NB4 (cell line): Measurements from ENCODE around the gene DNHD1.

Experiments
- DNase-seq: peaks from one replicate; pipeline ENCODE4 v3.0.0; 2010; ENCODE audit warnings: low read depth
- H3K4me3 ChIP-seq: one replicate; pipeline ENCODE4 v1.5.1; 2011; ENCODE audit warnings: mild to moderate bottlenecking, low read depth, low read length, moderate library complexity
- CTCF ChIP-seq: IDR thresholded peaks from one replicate; pipeline ENCODE4 v1.5.1; 2012; ENCODE audit warnings: low read depth, low read length
- MYC ChIP-seq: IDR thresholded peaks from 2 replicates; pipeline ENCODE4 v1.6.1; 2011; ENCODE audit warnings: low read depth, low read length
- POLR2A ChIP-seq: IDR thresholded peaks from 2 replicates; pipeline ENCODE4 v1.6.1; 2011; ENCODE audit warnings: mild to moderate bottlenecking; ENCODE audit not compliant: insufficient read length; ENCODE audit errors: extremely low read depth
- TF ChIP-seq, protein P1 (sequence below): IDR thresholded peaks from 2 replicates; pipeline ENCODE4 v1.6.1; 2011; ENCODE audit warnings: low read depth, low read length

Gene DNHD1

GRCh38 chr11:6611092-6611962 is 114.2 kb downstream of the DNHD1 start:
- DNase-seq: peak; percentile 50
- TF ChIP-seq, protein P1, sequence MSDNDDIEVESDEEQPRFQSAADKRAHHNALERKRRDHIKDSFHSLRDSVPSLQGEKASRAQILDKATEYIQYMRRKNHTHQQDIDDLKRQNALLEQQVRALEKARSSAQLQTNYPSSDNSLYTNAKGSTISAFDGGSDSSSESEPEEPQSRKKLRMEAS: peak; percentile 6; the same call in 1 of the 2 replicates
- TF ChIP-seq POLR2A: no peak
- peak overlapping the region; percentile 86 for H3K4me3 ChIP-seq

DNA sequence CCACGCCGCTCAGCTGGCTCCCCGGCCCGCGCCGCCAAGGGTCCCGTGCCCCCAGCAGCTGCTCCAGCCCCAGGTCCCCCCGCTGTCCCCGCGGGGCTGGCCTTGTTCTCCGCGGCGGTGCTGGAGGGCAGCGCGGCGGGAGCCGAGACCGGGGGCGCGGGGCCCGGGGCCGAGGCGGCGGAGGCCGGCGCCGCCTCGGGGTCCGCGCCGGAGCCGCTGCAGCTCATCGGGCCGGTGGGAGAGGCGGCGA is 114.8 kb downstream of the DNHD1 start:
- TF ChIP-seq, protein P1: no peak
- TF ChIP-seq POLR2A: no peak
- TF ChIP-seq MYC: no peak
- no peak for TF ChIP-seq CTCF
- DNase-seq: no peak
- peak overlapping the region; percentile 86 for H3K4me3 ChIP-seq

DNA sequence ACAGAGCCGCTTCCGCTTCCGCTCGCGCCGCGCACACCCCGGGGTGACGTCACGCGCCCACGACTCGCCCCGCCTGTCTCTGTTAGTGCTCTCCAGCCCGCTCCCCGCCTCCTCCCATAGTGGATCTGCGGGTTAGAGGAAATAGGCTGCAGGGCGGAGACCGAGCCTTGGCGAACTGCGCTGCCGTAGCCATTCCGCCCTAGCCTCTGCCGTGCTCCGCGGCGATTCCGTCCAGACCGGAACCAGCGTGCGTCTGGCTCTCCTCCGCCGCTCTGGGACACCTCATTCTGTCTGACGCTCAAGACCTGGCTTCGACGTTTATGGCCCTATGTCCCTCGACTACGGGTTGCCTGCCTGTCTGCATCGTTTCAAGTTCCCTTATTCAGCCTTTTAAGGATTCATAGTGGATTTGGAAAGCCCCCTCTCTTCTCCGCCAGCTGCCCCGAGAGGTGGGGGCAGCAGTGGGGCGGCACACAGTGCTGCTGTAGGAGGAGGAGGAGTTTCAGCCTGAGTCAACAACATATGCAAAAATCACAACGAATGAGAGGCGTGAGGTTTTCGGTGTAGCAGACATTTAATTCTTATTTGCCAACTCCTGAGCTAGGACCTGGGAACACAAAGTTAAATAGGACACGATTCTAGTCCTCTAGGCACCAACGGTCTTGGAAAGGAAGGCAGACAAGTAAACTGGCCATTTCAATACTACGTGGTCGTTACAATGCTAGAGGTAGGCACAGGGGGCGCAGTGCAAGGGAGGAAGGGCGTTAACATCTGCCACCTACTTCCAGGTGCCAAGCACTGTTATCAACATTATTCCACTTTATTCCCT is 115.3 kb downstream of the DNHD1 start, which contains the start of gene TAF10:
TAF10 (minus strand) TSS at position 4 of the 829 bp plus-strand sequence. CDS start 27 bp downstream, outside the sequence.
- peak; percentile 98 for DNase-seq
- TF ChIP-seq POLR2A (peak; percentile 86), CTCF (peak; percentile 61), MYC (peak; percentile 59; the same call in 1 of the 2 replicates)
- TF ChIP-seq, protein P1: peak; percentile 69
- H3K4me3 ChIP-seq: peak within 1 kb of the TSS; percentile 86

DNA sequence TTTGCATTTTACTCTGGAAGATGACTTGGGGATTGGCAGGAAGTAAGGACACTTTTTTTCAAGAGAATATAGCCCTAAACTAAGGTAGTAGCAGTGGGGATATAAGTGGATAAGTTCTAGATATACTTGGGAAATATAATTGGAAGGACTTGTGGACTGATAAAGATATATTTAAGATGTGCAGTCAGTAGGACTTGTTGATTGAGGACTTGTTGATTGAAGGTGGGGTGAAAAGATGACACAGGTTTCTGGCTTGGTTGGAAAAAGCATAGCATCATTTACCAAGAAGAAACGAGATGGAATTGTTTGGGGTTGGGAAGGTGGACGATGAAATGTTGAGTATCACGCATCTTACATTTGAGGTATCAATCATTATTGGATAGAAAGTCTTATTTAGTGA is 116.4 kb downstream of the DNHD1 start:
- no peak for DNase-seq
- no peak for TF ChIP-seq CTCF
- no peak for TF ChIP-seq POLR2A
- TF ChIP-seq MYC: no peak
- TF ChIP-seq, protein P1: no peak
- peak overlapping the region; percentile 67 for H3K4me3 ChIP-seq

DNA sequence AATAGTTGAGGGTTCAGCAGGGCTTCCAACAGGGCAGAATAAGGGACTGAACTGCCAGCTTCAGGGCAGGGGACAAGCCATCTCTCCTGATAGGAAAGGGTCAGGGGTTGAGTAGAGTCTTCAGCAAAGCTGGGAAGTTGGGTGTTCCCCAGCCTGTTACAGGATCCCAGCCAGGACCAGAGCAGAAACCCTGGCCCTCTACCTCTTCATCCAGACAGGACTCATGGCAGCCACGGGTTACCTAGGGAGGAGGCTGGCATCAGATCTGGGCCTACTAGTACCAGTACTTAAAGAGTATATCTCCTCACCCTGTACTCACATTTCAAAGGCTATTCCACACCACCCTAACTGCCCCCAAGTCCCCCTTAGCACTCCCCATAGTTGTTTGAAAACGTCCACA is 117.4 kb downstream of the DNHD1 start:
- no peak overlapping the region for H3K4me3 ChIP-seq
- DNase-seq: no peak
- TF ChIP-seq, protein P1: no peak
- no peak for TF ChIP-seq CTCF
- no peak for TF ChIP-seq POLR2A
- TF ChIP-seq MYC: no peak
